Esophagus muscularis mucosa (tissue), 4 donors: ENCODE results near the gene CASKIN2.

Source experiments
- CTCF ChIP-seq, 3 experiments: fragments of 200-600 bp in 2 of 3; fragments of 450-650 bp in 1 of 3; sonication (generic) in 2 of 3; IDR thresholded peaks; one replicate each; pipeline ENCODE4 v1.5.1; 2017 to 2019; ENCODE audit warnings: antibody characterized with exemption in 3 of 3, mild to moderate bottlenecking in 2 of 3, moderate library complexity in 1 of 3
- EP300 ChIP-seq: sonication (generic); formaldehyde crosslinking; IDR thresholded peaks from one replicate; pipeline ENCODE4 v1.6.1; 2017; ENCODE audit warnings: antibody characterized with exemption
- POLR2A ChIP-seq: fragments of 450-650 bp; IDR thresholded peaks from one replicate; pipeline ENCODE4 v1.6.1; 2017; ENCODE audit warnings: antibody characterized with exemption, moderate library complexity, mild to moderate bottlenecking, low read depth
- POLR2AphosphoS5 ChIP-seq, 2 donors: sonication (generic); formaldehyde crosslinking; IDR thresholded peaks; one replicate each; pipeline ENCODE4 v1.6.1; 2017; ENCODE audit warnings: antibody characterized with exemption in 2 of 2

GRCh38 chr17:75518983-75519537, 3.7 kb upstream of the CASKIN2 start:
- no peak for TF ChIP-seq CTCF (IDR thresholded peaks at IDR 0.05)
- TF ChIP-seq EP300, result no peak
- no peak for TF ChIP-seq POLR2A
- TF ChIP-seq POLR2AphosphoS5 (IDR thresholded peaks at IDR 0.05), result no peak
